ENCODE measurements around the gene COL6A2. TPM values are rescaled to one million over a fixed set of nuclear protein-coding genes. Genes with fewer than 3 reads are reported as not detected.

COL6A2 gene
- total RNA-seq, 4 donors from 2014 or later: 942 to 1,525 (median 1,202) TPM

- intact Hi-C loops (cut with DNase I): no loop called here
- H3K9me3 ChIP-seq: no peaks in the 10 kb centered on the region
- DNase-seq (ENCODE audit: extremely low spot score): no peak
- no peak for TF ChIP-seq EP300 (IDR thresholded peaks at IDR 0.05)
- TF ChIP-seq, protein P1, sequence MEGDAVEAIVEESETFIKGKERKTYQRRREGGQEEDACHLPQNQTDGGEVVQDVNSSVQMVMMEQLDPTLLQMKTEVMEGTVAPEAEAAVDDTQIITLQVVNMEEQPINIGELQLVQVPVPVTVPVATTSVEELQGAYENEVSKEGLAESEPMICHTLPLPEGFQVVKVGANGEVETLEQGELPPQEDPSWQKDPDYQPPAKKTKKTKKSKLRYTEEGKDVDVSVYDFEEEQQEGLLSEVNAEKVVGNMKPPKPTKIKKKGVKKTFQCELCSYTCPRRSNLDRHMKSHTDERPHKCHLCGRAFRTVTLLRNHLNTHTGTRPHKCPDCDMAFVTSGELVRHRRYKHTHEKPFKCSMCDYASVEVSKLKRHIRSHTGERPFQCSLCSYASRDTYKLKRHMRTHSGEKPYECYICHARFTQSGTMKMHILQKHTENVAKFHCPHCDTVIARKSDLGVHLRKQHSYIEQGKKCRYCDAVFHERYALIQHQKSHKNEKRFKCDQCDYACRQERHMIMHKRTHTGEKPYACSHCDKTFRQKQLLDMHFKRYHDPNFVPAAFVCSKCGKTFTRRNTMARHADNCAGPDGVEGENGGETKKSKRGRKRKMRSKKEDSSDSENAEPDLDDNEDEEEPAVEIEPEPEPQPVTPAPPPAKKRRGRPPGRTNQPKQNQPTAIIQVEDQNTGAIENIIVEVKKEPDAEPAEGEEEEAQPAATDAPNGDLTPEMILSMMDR (IDR thresholded peaks at IDR 0.05): no peak
- no peak for TF ChIP-seq POLR2AphosphoS5 (IDR thresholded peaks at IDR 0.05)
- TF ChIP-seq POLR2A (IDR thresholded peaks at IDR 0.05; ENCODE audit: low read depth): no peak
- peak overlapping the region in 1 of 4 donors; percentile 22 for H3K4me3 ChIP-seq
- 98% methylated on average over 47 of the region's 72 CpGs for WGBS
- peaks cover 0 to 20% (median 0%) of the 10 kb centered on the region in 4 donors for H3K36me3 ChIP-seq
- H3K4me1 ChIP-seq: peaks cover 0 to 14% (median 0%) of the 10 kb centered on the region in 4 donors
- peaks cover 0 to 46% (median 2%) of the 10 kb centered on the region in 4 donors for H3K27me3 ChIP-seq
- H3K27ac ChIP-seq (replicated peaks in 1 of 4): no peak overlapping the region
Measured at GRCh38 chr21:46160907-46161632, 63.2 kb downstream of the COL6A2 start.

DNA sequence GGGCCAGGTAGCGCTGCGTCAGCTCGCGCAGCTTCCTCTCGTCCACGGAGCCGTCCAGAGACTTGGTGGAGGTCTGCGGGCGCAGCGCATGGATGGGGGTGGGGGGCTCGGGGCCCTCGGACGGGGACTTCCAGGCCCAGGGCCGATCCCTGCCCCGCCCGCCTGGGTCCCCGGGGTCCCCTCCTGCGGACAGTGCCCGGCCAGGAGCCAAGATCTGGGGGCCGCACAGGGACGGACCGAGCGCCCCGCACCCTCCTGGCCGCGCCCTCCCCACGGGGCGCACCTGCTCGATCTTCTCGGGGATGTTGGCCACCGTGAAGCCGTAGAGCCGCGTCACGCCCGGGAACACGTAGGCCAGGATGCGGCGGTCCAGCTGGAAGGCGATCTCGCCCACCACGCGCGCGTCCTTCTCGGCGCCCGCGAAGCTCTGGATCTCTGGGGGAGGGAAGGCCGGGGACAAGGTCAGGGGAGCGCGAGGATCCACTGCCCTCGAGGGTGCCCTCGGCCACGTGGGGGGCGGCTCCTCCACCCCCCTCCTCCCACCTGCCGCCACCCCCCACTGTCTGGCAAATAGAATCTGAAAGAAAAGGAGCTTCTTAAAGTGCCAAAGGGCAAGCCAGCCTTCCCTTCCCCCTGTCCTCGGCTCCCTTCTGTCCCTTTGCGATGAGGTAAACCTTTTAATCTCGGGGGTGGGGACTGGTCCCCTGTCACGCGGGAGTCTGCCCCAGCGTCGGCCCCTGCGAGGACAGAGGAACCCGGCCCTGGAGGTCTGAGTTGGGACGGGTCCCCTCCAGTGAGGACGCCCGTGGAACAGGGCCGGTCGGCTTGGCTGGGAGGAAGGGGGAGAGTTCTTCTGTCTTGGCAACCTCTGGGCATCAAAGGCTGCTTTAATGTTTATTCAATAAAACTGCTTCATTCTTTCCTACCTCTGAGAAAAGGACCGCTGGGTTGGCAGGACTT is 64.0 kb downstream of the COL6A2 start:
- intact Hi-C loops (cut with DNase I): no loop called here
- no peak for TF ChIP-seq EP300 (IDR thresholded peaks at IDR 0.05)
- 90% methylated on average over 72 of the region's 72 CpGs for WGBS
- H3K4me1 ChIP-seq: peaks cover 0 to 14% (median 0%) of the 10 kb centered on the region in 4 donors
- peaks cover 0 to 20% (median 0%) of the 10 kb centered on the region in 4 donors for H3K36me3 ChIP-seq
- H3K9me3 ChIP-seq: no peaks in the 10 kb centered on the region
- H3K4me3 ChIP-seq: peak overlapping the region in 1 of 4 donors; percentile 22
- peaks cover 0 to 47% (median 2%) of the 10 kb centered on the region in 4 donors for H3K27me3 ChIP-seq
- no peak for DNase-seq (ENCODE audit: extremely low spot score)
- H3K27ac ChIP-seq (replicated peaks in 1 of 4): no peak overlapping the region

DNA sequence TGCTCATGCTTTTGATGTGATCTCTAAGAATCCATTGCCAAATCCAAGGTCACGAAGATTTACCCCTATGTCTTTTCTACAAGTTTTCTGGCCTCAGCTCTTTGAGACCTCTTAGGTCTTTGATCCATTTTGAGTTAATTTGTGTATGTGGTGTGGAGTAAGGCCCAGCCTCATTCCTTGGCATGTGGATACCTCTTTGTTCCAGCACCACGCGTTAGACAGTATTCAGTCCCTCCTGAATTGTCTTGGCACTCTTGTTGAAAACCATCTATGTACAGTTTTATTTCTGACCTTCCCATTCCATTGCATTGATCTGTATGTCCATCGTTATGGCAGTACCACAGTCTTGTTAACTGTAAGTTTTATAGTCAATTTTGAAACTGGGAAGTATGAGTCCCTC is 65.5 kb downstream of the COL6A2 start:
- DNase-seq (ENCODE audit: extremely low spot score): no peak
- no peak overlapping the region for H3K4me3 ChIP-seq
- intact Hi-C loops (cut with DNase I): no loop called here
- H3K9me3 ChIP-seq: no peaks in the 10 kb centered on the region
- TF ChIP-seq, protein P1 (IDR thresholded peaks at IDR 0.05): no peak
- TF ChIP-seq POLR2AphosphoS5 (IDR thresholded peaks at IDR 0.05) (no peak), POLR2A (IDR thresholded peaks at IDR 0.05; ENCODE audit: low read depth) (no peak), EP300 (IDR thresholded peaks at IDR 0.05) (no peak)
- WGBS: 85% methylated on average over 4 of the region's 4 CpGs
- no peak overlapping the region for H3K27ac ChIP-seq (replicated peaks in 1 of 4)
- peaks cover 0 to 14% (median 0%) of the 10 kb centered on the region in 4 donors for H3K4me1 ChIP-seq
- H3K36me3 ChIP-seq: peaks cover 0 to 22% (median 0%) of the 10 kb centered on the region in 4 donors
- peaks cover 0 to 47% (median 2%) of the 10 kb centered on the region in 4 donors for H3K27me3 ChIP-seq

DNA sequence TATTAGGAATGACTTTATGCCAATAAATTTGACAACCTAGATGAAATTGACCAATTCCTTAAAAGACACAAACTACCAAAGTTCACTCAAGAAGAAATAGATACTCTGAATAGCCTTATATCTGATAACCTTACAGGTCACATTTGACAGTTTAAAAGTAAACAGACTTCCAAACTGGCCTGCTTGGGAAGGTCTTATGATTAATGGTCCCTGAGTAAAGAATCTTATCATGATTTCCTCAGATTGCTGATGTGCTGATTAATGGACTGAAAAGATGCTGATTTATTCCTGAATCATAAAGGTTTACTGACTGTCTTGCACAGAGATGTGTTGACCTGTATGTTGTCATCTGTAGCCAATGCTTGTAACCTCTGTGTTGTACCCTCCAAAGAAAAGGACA is 67.2 kb downstream of the COL6A2 start:
- H3K27me3 ChIP-seq: peaks cover 0 to 47% (median 2%) of the 10 kb centered on the region in 4 donors
- H3K27ac ChIP-seq (replicated peaks in 1 of 4): no peak overlapping the region
- no peaks in the 10 kb centered on the region for H3K9me3 ChIP-seq
- peaks cover 0 to 18% (median 0%) of the 10 kb centered on the region in 4 donors for H3K36me3 ChIP-seq
- DNase-seq (ENCODE audit: extremely low spot score): no peak
- no peak for TF ChIP-seq POLR2A (IDR thresholded peaks at IDR 0.05; ENCODE audit: low read depth)
- no peak for TF ChIP-seq POLR2AphosphoS5 (IDR thresholded peaks at IDR 0.05)
- no peak for TF ChIP-seq EP300 (IDR thresholded peaks at IDR 0.05)
- TF ChIP-seq, protein P1 (IDR thresholded peaks at IDR 0.05): no peak
- intact Hi-C loops (cut with DNase I): no loop called here
- no peak overlapping the region for H3K4me3 ChIP-seq
- peaks cover 0 to 14% (median 0%) of the 10 kb centered on the region in 4 donors for H3K4me1 ChIP-seq

- Histone ChIP-seq H3K9me3 (no peaks in the 10 kb centered on the region), H3K36me3 (peaks cover 0 to 7% (median 0%) of the 10 kb centered on the region in 4 donors), H3K27ac (replicated peaks in 1 of 4) (no peak overlapping the region), H3K4me1 (no peaks in the 10 kb centered on the region), H3K4me3 (no peak overlapping the region), H3K27me3 (peaks cover 0 to 39% (median 0%) of the 10 kb centered on the region in 4 donors)
- TF ChIP-seq EP300 (IDR thresholded peaks at IDR 0.05): no peak
- WGBS: 88% methylated on average over 14 of the region's 14 CpGs
- no peak for DNase-seq (ENCODE audit: extremely low spot score)
- intact Hi-C loops (cut with DNase I): no loop called here
Measured at GRCh38 chr21:46168238-46168637, 70.3 kb downstream of the COL6A2 start.

Data from esophagus muscularis mucosa (tissue), 4 donors.